ENCODE data around the gene SCN1B. TPM values are rescaled to one million over a fixed set of nuclear protein-coding genes. Genes with fewer than 3 reads are reported as not detected.
A peak's percentile ranks its signal among the peaks of the same experiment; 100 is the strongest.

SCN1B gene
- total and polyA plus RNA-seq, 10 of the 15 experiments (the other 5 are each of a cell fraction or from before 2014, with no cell fraction given), result 0.04 to 0.54 (median 0.11) TPM; not detected in 3

DNA sequence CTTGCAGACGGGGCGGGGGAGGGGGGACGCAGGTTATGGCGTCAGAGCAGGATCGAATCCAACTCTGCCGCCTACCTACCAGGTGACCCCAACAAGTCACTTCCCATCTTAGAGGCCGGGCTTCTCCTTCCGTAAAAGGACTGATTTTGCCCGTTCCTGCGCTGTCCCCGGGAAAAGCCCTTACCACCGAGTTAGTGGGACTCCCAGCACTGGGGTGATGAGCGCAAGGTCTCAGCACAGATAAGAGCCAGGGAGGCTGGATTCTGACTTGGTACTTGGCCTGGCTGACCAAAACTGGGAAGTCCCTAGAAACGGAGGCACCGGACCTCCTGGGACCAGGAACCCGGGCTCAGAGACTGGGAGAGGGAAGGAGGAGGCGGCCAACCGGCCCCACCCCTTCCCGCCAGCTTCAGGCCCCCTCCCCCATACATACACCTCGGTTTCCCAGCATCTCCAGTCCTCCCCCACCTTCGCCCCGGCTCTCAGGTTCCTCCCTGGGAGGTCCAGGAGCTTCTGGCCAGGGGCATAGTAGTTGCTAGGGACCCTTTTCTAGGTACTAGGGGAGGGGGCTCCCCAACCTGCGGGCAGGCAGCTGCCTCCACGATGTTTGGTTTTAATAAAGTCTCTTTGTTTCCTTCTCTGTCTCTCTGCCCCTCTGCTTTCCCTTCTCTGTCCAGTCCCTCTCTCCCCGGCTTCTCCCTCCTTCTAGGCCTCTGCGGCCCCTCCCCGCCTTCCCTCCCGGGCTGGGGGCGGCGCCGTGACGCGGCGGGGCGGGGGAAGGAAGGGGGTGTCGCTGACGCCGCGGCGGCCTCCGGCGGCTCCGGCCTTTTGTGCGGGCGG lies 30.6 kb upstream of the SCN1B start, which contains the start of gene GRAMD1A (continued):
- TF ChIP-seq, protein P1, sequence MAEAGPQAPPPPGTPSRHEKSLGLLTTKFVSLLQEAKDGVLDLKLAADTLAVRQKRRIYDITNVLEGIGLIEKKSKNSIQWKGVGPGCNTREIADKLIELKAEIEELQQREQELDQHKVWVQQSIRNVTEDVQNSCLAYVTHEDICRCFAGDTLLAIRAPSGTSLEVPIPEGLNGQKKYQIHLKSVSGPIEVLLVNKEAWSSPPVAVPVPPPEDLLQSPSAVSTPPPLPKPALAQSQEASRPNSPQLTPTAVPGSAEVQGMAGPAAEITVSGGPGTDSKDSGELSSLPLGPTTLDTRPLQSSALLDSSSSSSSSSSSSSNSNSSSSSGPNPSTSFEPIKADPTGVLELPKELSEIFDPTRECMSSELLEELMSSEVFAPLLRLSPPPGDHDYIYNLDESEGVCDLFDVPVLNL (IDR thresholded peaks at IDR 0.05; ENCODE audit: low read depth, low read length), result no peak
- TF ChIP-seq BACH1 (IDR thresholded peaks at IDR 0.05; ENCODE audit: borderline replicate concordance) (peak; percentile 57; the same call in 1 of the 2 replicates), RAD21 (IDR thresholded peaks at IDR 0.05; ENCODE audit: insufficient read depth, low read depth, low read length) (no peak), NFYA (IDR thresholded peaks at IDR 0.05; ENCODE audit: borderline replicate concordance, low read depth, low read length) (no peak), ZSCAN29 (IDR thresholded peaks at IDR 0.05) (no peak), SIX5 (IDR thresholded peaks at IDR 0.05; ENCODE audit: low read depth, low read length, severe bottlenecking) (no peak), GATAD2B (conservative IDR thresholded peaks at IDR 0.05; ENCODE audit: low read depth) (no peak), TCF7 (IDR thresholded peaks at IDR 0.05; ENCODE audit: borderline replicate concordance) (no peak), IRF4 (IDR thresholded peaks at IDR 0.05; ENCODE audit: low read depth, low read length) (no peak), NRF1 (conservative IDR thresholded peaks at IDR 0.05; ENCODE audit: low read depth, low read length) (no peak), RBBP5 (conservative IDR thresholded peaks at IDR 0.05) (no peak)
- TF ChIP-seq, protein P2, sequence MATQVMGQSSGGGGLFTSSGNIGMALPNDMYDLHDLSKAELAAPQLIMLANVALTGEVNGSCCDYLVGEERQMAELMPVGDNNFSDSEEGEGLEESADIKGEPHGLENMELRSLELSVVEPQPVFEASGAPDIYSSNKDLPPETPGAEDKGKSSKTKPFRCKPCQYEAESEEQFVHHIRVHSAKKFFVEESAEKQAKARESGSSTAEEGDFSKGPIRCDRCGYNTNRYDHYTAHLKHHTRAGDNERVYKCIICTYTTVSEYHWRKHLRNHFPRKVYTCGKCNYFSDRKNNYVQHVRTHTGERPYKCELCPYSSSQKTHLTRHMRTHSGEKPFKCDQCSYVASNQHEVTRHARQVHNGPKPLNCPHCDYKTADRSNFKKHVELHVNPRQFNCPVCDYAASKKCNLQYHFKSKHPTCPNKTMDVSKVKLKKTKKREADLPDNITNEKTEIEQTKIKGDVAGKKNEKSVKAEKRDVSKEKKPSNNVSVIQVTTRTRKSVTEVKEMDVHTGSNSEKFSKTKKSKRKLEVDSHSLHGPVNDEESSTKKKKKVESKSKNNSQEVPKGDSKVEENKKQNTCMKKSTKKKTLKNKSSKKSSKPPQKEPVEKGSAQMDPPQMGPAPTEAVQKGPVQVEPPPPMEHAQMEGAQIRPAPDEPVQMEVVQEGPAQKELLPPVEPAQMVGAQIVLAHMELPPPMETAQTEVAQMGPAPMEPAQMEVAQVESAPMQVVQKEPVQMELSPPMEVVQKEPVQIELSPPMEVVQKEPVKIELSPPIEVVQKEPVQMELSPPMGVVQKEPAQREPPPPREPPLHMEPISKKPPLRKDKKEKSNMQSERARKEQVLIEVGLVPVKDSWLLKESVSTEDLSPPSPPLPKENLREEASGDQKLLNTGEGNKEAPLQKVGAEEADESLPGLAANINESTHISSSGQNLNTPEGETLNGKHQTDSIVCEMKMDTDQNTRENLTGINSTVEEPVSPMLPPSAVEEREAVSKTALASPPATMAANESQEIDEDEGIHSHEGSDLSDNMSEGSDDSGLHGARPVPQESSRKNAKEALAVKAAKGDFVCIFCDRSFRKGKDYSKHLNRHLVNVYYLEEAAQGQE (IDR thresholded peaks at IDR 0.05; ENCODE audit: low read depth, low read length), result no peak
- TF ChIP-seq, protein P3, sequence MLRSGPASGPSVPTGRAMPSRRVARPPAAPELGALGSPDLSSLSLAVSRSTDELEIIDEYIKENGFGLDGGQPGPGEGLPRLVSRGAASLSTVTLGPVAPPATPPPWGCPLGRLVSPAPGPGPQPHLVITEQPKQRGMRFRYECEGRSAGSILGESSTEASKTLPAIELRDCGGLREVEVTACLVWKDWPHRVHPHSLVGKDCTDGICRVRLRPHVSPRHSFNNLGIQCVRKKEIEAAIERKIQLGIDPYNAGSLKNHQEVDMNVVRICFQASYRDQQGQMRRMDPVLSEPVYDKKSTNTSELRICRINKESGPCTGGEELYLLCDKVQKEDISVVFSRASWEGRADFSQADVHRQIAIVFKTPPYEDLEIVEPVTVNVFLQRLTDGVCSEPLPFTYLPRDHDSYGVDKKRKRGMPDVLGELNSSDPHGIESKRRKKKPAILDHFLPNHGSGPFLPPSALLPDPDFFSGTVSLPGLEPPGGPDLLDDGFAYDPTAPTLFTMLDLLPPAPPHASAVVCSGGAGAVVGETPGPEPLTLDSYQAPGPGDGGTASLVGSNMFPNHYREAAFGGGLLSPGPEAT (IDR thresholded peaks at IDR 0.05; ENCODE audit: low read depth), result peak; percentile 59; the same call in 1 of the 2 replicates
- TF ChIP-seq, protein P4, sequence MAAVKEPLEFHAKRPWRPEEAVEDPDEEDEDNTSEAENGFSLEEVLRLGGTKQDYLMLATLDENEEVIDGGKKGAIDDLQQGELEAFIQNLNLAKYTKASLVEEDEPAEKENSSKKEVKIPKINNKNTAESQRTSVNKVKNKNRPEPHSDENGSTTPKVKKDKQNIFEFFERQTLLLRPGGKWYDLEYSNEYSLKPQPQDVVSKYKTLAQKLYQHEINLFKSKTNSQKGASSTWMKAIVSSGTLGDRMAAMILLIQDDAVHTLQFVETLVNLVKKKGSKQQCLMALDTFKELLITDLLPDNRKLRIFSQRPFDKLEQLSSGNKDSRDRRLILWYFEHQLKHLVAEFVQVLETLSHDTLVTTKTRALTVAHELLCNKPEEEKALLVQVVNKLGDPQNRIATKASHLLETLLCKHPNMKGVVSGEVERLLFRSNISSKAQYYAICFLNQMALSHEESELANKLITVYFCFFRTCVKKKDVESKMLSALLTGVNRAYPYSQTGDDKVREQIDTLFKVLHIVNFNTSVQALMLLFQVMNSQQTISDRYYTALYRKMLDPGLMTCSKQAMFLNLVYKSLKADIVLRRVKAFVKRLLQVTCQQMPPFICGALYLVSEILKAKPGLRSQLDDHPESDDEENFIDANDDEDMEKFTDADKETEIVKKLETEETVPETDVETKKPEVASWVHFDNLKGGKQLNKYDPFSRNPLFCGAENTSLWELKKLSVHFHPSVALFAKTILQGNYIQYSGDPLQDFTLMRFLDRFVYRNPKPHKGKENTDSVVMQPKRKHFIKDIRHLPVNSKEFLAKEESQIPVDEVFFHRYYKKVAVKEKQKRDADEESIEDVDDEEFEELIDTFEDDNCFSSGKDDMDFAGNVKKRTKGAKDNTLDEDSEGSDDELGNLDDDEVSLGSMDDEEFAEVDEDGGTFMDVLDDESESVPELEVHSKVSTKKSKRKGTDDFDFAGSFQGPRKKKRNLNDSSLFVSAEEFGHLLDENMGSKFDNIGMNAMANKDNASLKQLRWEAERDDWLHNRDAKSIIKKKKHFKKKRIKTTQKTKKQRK (IDR thresholded peaks at IDR 0.05; ENCODE audit: low read depth, low read length), result no peak
- TF ChIP-seq, protein P5, sequence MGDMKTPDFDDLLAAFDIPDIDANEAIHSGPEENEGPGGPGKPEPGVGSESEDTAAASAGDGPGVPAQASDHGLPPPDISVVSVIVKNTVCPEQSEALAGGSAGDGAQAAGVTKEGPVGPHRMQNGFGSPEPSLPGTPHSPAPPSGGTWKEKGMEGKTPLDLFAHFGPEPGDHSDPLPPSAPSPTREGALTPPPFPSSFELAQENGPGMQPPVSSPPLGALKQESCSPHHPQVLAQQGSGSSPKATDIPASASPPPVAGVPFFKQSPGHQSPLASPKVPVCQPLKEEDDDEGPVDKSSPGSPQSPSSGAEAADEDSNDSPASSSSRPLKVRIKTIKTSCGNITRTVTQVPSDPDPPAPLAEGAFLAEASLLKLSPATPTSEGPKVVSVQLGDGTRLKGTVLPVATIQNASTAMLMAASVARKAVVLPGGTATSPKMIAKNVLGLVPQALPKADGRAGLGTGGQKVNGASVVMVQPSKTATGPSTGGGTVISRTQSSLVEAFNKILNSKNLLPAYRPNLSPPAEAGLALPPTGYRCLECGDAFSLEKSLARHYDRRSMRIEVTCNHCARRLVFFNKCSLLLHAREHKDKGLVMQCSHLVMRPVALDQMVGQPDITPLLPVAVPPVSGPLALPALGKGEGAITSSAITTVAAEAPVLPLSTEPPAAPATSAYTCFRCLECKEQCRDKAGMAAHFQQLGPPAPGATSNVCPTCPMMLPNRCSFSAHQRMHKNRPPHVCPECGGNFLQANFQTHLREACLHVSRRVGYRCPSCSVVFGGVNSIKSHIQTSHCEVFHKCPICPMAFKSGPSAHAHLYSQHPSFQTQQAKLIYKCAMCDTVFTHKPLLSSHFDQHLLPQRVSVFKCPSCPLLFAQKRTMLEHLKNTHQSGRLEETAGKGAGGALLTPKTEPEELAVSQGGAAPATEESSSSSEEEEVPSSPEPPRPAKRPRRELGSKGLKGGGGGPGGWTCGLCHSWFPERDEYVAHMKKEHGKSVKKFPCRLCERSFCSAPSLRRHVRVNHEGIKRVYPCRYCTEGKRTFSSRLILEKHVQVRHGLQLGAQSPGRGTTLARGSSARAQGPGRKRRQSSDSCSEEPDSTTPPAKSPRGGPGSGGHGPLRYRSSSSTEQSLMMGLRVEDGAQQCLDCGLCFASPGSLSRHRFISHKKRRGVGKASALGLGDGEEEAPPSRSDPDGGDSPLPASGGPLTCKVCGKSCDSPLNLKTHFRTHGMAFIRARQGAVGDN (IDR thresholded peaks at IDR 0.05), result peak; percentile 32; the same call in 1 of the 2 replicates
